GM12892 (cell line): ENCODE results near the gene NECTIN4.

ENCODE experiments used
- DNase-seq: peaks from one replicate; pipeline ENCODE4 v3.0.0; 2011; ENCODE audit not compliant: insufficient read length
- FAIRE-seq: peaks from 2 replicates; lab custom pipeline; 2011; peaks lifted over from hg19 to GRCh38; lab: Jason Lieb, UNC
- POLR2A ChIP-seq: IDR thresholded peaks from 2 replicates; pipeline ENCODE4 v1.6.1; 2011; ENCODE audit warnings: low read depth, low read length, control low read depth
- POLR2AphosphoS5 ChIP-seq: IDR thresholded peaks from 2 replicates; pipeline ENCODE4 v1.6.1; 2011; ENCODE audit warnings: low read depth, low read length, control low read depth
- TAF1 ChIP-seq: IDR thresholded peaks from 2 replicates; pipeline ENCODE4 v1.6.1; 2011; ENCODE audit warnings: low read depth, mild to moderate bottlenecking, control low read depth, low read length, borderline replicate concordance

Gene NECTIN4

DNA sequence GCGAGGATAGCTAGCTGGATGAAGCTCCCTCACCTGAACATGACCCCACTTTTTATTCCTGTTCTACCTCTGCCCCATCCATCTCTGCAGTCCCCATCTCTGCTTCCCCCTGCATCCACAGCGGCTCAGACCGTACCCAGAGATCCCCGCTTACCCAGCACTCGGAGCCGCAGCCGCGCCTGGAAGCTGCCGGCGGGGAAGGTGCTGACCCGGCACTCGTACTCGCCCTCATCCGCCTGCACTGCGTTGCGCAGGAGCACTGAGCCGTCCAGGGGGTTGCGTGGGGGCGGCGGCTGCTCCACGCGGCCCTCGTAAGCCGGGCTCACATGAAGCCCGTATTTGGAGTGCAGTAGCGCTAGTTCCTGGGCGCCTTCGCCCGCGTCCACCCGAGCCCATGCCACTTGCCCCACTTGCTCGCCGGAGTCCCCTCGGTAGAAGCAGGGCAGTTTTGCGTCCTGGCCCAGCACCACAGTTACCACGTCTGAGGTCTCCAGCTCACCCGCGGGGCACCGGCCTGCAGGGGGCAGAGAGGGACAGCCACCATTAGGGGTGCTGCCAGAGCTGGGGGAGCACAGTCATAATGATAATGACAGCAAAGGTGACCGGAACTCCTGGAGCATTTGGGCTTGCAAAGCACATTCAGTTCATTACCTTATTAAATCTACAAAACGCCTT is 9.8 kb downstream of the NECTIN4 start:
- TF ChIP-seq TAF1: no peak
- no peak for TF ChIP-seq POLR2AphosphoS5
- no peak for TF ChIP-seq POLR2A
- peak; percentile 30 for FAIRE-seq
- DNase-seq: no peak

DNA sequence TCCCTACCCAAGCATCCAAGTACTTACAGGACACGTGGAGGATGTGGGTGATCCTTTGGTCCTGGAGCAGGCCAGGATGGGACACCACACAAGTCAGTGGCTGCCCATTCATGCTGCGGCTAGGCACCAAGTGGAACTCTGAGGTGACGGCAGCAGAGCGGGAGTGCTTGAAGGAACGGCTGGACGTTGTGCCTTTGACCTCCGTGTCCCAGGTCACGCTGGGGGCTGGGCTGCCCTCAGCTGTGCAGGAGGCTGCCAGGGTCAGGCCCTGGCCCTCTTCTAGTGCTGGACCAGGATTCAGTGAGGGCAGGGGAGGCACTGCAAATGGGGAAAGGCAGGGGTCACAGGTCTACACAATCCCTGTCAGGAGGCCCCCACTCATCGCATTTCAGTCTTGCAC is 11.9 kb downstream of the NECTIN4 start:
- TF ChIP-seq POLR2A (no peak), TAF1 (no peak), POLR2AphosphoS5 (no peak)
- FAIRE-seq: no peak
- DNase-seq: no peak

DNA sequence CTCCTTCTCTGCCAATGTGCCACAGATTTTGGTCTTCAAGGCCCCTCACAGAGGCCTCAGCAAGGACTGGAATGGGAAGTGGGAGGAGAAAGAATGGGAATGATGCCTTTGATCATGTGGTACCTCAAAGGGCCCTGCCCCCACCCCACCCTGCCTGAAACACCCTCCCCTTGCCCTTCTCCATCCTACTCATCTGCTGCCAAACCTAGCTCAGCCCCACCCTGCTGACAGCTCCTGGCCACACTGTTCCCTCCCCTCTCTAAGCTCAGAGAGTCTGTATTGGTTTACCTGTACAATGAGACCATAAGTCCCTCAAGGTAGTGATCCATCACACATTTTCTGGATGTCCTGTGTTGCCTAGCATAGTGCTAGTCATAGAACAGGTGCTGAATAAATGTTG is 12.9 kb downstream of the NECTIN4 start:
- DNase-seq (no peak), FAIRE-seq (no peak)
- no peak for TF ChIP-seq TAF1
- no peak for TF ChIP-seq POLR2A
- TF ChIP-seq POLR2AphosphoS5: no peak

DNA sequence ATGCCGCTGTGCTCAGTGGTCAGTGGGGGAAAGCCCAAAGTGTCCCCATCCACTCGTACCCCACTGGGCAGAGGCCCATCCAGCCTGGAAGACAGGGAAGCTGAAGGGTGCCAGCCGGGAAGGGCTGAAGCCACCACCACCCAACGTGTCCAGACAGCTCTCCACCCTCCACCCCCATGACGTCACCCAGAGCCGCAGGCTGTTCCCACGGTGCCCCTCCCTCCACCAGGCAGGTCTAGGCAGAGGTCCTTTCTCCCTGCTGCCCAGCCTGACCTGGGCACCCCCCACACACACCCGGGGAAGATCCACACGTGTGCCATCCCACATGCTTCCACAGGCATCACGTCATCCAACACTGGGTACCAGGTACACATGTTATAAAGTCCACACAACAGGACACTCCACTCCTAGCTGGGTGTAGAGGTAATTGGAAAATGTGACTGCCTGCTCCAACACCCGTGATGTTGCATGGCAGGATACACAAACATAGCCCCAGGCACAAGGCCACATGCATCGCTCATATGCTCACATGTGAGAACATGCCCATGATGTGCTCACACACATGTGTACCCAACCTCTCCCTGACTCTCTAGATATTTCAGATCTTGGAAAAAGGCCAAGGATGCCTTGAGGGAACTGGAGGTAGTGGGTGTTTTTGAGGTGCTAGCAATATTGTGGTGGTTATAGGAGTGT is 14.5 kb downstream of the NECTIN4 start:
- TF ChIP-seq TAF1: no peak
- TF ChIP-seq POLR2AphosphoS5: no peak
- no peak for TF ChIP-seq POLR2A
- DNase-seq (no peak), FAIRE-seq (no peak)

DNA sequence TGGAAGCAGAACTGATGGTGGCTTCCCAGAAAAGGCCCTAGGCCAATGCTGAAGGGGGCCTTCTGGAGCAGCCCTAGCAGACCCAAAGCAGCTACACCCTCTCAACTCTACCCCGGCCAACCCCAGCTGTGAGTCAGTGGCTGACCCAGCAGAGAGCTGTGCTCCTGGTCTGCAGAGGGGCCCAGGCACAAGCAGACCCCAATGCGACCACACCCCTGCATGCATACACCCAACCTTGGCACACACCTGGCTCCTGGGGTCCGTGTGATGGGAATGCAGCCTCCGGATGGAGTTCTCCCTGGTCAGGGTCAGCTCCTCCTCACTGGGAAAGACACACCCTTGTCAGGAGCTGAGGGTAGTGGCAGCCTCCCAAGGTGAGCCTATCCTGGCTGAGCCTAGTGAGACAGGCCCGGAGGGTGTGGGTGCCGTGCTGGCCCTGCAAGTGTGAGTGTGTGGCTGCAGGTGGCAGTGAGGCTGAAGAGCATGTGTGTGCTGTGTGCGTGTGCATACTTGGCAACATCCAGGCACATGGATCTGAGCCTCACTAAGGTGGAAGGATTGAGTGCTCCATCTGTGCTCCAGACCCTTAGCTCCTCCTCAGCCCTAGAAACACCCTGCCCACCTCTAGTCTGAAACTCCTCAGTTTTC is 15.8 kb downstream of the NECTIN4 start:
- no peak for FAIRE-seq
- TF ChIP-seq TAF1 (no peak), POLR2AphosphoS5 (no peak), POLR2A (no peak)
- no peak for DNase-seq

DNA sequence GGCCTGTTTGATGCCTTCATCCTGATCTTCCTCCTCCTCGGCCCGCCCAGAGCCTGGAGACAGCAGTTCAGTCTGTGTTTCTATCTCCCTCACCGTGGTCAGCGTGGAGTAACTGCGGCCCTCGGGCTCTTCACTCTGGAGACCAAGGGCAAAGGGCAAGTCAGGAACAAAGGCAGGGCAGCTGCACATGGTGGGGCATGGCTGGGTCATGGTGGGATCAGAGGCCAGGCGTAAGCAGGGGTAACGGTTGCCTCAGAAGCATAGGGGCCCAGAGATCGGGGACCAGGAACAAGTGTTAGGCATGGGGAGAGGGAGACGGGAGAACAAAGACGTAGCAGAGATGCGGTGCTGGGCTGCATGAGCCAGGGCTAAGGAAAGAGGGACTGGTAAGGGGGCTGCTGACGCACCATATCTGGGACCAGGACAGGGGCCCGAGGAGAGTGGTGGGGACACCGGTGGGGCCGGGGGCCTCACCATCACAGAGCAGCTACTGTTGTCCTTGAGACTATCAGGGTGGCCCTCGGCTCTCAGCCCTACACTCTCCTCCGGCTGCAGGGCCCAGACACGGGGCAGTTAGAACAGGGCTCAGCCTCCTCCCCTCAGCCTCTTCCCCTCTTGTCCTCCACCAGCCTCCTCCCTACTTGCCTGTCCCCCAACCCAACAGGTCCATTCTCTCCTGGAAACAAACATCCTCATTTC is 16.5 kb downstream of the NECTIN4 start:
- FAIRE-seq: no peak
- DNase-seq: no peak
- TF ChIP-seq POLR2A (no peak), POLR2AphosphoS5 (no peak), TAF1 (no peak)

DNA sequence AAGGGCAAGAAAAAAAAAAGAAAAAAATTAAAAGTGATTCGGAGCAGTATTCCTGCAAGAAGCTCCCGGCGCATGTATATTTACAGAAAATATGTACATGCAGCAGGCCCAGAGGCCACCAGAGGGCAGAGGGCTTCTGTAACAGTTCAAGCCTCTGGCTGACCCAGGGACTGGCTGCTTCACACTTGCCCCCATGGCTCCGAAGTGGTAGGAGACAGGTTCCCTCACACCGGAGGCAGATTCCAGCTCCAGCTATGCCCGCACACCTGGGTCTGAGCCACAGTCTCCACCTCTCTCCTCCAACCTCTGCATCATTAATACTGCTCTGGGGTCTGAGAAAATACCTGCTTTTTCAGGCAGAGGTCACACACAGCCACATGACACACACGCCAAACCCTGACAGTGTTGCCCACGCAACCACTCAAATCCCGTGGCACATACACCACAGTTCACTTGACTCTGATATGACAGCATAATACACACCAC is 17.4 kb downstream of the NECTIN4 start:
- FAIRE-seq (peak; percentile 83), DNase-seq (peak; percentile 71)
- TF ChIP-seq POLR2AphosphoS5 (no peak), TAF1 (no peak), POLR2A (no peak)

DNA sequence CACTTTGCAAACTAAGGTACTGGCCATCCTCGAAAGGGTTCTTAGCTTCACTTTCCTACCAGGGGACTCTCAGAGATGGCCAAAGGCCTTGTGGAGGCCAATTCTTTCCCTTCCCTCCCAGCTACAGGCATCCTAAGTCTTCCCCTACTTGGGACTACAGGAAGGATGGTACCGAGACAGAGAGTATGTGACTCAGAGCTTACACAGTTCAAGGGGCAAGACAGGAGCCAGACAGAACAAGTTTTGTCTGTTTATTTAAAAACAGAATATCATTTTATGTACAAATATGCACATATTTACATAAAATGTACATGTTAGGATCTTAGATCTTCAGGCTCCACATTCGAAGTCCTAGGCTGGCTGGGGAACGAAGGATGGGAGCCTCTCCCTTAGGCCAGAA is 18.6 kb downstream of the NECTIN4 start:
- TF ChIP-seq TAF1 (no peak), POLR2A (no peak), POLR2AphosphoS5 (no peak)
- no peak for DNase-seq
- no peak for FAIRE-seq

DNA sequence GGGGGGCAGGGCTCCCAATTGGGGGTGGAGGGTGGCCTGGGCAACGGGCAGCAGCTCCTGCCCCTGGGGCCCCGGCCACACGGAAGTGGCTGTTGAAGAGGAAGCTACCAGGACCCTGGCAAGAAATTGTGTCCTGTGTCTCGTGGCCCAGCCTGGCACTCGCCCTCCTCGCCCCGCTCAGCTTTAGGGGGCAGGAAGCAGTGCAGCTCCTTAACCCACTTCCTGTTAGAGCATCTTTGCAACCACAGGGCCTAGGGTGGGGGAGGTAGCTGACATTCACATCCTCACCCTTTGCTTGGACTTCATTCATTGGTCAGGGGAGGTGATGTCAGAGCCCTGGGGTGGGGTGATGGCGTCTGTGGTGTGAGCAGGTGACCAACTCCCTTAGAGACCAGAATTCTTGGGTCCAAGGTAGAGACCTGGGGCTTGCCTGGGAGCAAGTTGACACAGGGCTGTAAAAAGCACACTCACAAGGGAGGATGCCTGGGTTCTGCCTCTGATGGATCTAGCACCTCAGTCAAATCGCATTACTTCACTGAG is 19.6 kb downstream of the NECTIN4 start, which contains the start of gene ARHGAP30:
ARHGAP30 (minus strand) TSS at position 161 of the 540 bp plus-strand sequence. CDS start 267 bp downstream, outside the sequence.
- FAIRE-seq (peak; percentile 98), DNase-seq (peak; percentile 92)
- TF ChIP-seq TAF1 (no peak; the same call in 1 of the 2 replicates), POLR2AphosphoS5 (peak; percentile 89), POLR2A (peak; percentile 90)

DNA sequence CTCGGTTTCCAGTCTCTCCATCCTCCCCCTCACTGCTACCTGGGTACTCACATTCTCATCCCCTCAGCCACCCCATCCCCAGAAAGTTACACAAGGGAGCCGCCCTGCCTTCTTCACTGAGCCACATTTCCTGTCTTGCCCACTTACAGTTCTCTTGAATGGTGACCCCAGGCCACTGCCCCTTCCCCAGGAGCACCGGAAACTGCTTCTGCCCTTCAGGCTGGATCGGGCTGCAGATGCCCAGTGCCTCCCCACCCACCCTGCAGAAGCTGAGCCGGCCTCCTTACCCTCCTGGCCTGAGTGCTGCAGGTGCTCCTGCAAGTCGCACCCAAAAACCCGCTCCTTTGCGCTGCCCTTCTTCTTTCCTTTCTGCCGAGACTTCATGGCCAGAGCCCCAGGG is 20.1 kb downstream of the NECTIN4 start:
- FAIRE-seq (peak; percentile 21), DNase-seq (no peak)
- no peak for TF ChIP-seq TAF1
- TF ChIP-seq POLR2A: no peak
- TF ChIP-seq POLR2AphosphoS5: no peak

DNA sequence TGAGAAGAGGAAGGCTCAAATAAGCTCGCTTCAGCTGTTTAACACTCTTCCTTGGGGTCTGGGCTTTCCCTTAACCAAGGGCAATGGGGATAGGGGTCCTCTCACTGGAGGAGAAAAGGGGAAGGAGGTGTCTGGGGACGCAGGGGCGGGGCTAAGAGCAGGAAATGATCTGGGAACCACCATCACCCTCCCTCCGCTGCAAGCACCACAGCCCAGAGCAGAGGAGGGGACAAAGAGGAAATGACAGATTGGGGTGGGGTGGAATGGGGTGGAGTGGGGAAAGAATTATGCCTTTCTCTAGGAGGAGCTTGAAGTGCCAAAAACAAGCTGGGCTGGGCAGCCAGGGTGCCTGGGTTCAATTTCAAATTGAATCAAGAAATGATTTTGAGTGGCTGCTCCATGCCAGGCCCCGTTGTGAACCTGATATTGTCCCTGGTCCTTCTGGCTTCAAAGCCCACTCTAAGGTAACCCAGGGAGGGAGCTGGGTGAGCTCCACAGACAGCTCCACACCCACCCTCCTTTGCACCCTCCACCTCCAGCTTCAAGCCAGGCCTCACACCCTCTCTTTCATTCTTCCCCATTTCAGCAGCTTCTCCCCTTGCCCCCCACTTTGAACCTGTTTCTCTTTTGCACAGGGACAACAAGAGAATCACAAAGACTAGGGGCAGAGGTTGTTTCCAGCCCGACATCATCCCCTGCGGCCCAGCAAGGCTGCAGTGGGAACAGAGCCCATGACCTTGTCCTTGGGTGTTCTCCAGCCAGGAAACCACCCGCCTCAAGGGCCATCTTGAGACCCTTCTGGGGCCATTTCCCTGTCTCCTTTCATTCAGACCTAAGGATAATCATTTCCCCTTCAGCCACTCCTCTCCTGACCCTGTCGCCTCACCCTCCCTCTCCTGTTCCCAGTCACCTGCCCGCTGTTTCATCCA is 20.8 kb downstream of the NECTIN4 start:
- TF ChIP-seq TAF1 (peak; percentile 58; the same call in 1 of the 2 replicates), POLR2A (peak; percentile 71; the same call in 1 of the 2 replicates), POLR2AphosphoS5 (peak; percentile 85; the same call in 1 of the 2 replicates)
- peak; percentile 97 for FAIRE-seq
- DNase-seq: peak; percentile 71
